GM12874 (cell line): ENCODE data around the gene CYP4F8.

ENCODE experiments used
- CTCF ChIP-seq: IDR thresholded peaks from 2 replicates; pipeline ENCODE4 v1.5.1; 2011; ENCODE audit warnings: low read depth, mild to moderate bottlenecking, control low read depth, low read length, moderate library complexity; ENCODE audit not compliant: insufficient read depth

The CYP4F8 gene

GRCh38 chr19:15643387-15643786, 28.4 kb downstream of the CYP4F8 start:
- TF ChIP-seq CTCF = no peak

GRCh38 chr19:15644066-15644741, 29.2 kb downstream of the CYP4F8 start:
- TF ChIP-seq CTCF = no peak

DNA sequence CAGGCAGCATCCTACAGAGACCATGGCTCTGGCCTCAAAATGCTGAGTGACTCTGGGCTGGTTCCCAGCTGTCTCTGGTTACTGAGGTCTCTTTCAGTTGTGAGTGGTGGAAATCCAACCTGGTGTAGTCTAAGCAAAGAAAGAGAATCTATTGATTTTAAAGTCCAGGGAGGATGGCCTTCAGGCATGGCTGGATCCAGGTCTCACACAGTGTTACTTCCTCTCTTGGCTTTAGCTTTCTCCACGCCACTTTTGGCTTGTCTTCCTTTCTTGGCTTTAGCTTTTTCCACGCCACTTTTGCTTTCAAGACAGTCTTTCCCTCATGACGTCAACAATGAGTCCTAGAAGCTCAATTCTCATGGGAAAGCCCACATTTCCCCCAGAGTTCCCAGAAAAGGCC, 29.8 kb downstream of the CYP4F8 start:
- TF ChIP-seq CTCF = no peak

DNA sequence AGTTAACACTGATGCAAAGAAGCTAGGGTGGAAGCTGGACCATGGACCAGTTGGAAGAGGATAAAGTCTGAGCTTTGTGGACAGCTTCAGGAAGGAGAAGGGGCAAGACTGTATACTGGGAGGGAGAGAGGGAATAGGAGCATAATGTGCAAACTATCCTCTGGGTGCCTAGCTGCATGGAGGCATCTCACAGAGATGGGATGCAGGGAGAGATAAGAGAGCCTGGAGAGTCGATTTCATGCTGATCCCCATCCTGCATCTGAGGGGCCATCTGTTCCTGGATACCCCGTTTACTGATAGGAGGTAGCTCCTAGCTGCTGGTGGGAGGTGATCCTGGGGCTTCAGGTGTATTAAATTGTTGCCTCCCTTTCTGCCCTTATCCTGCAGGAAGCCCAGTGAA, 34.5 kb downstream of the CYP4F8 start:
- no peak for TF ChIP-seq CTCF

DNA sequence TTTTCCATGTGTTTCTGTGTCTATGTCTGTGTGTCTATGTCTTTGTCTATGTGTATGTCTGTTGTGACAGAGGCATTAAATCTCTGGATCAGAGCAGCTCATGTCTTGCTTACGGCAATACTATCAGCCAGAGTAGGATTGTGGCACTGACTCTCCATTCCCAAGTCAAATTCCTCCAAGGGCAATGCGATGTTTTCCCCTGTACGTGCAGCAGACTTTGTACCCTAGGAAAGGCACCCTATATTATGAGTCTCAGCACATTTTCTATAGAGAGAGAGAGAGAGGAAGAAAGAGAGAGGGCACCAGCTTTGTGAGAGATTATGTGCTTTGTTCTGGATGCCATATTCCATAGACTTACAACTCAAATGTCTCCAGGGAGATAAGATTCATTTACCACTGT, 36.8 kb downstream of the CYP4F8 start:
- no peak for TF ChIP-seq CTCF

DNA sequence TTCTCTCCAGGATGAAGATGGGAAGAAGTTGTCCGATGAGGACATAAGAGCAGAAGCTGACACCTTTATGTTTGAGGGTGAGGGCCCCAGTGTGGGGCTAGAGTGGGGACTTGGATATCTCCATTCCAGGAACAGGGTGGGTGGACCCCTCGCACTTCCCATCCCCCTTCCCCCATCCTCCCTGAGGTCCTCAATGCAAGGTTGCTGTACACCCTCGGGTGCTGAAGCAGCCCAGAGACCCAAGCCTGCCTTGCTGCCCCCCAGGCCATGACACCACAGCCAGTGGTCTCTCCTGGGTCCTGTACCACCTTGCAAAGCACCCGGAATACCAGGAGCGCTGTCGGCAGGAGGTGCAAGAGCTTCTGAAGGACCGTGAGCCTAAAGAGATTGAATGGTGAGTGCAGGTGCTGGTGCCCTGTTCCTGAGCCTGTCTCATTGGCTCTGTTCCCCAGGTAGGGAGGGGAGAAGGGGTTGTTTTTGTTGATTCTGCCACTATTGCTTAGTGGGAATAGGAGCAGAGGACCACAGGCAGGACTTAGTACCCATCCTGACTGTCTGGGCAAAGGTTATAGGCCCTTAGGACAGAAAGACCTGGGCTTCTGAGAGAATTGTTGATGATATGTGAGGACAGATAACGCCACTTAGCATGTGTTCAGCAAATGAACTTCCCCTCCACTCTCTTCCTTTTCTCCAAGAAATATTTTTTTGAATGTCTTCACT, 37.7 kb downstream of the CYP4F8 start:
- no peak for TF ChIP-seq CTCF

GRCh38 chr19:15656467-15656866, 41.4 kb downstream of the CYP4F8 start:
- no peak for TF ChIP-seq CTCF
